GM12801 (cell line): Measurements from ENCODE around the gene SLC5A11.

Experiments
- TF ChIP-seq, protein P1 (sequence below): IDR thresholded peaks from one replicate; pipeline ENCODE4 v1.5.1; 2011; ENCODE audit warnings: control low read depth; ENCODE audit not compliant: insufficient read length; ENCODE audit errors: extremely low read depth

The SLC5A11 gene, protein sequence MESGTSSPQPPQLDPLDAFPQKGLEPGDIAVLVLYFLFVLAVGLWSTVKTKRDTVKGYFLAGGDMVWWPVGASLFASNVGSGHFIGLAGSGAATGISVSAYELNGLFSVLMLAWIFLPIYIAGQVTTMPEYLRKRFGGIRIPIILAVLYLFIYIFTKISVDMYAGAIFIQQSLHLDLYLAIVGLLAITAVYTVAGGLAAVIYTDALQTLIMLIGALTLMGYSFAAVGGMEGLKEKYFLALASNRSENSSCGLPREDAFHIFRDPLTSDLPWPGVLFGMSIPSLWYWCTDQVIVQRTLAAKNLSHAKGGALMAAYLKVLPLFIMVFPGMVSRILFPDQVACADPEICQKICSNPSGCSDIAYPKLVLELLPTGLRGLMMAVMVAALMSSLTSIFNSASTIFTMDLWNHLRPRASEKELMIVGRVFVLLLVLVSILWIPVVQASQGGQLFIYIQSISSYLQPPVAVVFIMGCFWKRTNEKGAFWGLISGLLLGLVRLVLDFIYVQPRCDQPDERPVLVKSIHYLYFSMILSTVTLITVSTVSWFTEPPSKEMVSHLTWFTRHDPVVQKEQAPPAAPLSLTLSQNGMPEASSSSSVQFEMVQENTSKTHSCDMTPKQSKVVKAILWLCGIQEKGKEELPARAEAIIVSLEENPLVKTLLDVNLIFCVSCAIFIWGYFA

DNA sequence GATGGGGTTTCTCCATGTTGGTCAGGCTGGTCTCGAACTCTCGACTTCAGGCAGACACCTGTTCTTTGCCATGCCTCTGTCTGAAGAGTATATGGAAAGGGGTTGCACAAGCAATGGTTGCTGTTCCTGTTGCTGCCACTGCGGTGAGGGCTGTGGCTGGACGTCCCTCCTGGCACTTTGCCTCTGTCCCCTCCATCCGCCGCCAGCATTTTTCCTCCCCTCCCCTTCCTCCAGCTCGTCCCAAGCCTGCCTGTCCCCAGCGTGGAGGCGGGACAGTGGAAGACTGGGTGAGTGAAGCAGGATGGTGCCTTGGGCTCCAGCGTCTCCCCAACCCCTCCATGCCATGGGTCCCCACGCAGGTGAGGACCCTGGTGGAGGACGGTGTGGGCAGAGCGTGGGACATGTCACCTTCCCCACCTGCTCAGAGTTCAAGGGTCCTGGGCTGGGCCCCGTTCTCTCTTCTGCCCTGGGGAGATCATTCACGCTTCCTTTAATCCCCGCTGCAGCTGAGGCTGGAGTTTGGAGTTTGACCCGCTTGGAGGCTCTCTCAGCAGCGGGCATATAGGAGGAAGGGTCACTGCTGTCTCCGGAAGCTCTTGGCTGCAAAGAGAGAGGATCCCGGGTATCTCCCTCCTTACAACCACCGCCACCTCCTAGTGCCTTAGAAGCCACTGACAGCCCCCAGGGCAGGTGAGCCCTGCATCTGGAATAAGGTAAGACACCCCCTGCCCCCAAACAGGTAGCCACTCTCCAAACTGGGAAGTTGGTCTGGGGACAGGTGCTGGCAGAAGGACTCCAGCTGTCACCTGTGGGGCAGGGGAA is at the start of gene SLC5A11:
Gene SLC5A11 (plus strand): TSS at position 238 of the 822 bp plus-strand sequence. CDS start 12,681 bp downstream, outside the sequence.
- TF ChIP-seq, protein P1, sequence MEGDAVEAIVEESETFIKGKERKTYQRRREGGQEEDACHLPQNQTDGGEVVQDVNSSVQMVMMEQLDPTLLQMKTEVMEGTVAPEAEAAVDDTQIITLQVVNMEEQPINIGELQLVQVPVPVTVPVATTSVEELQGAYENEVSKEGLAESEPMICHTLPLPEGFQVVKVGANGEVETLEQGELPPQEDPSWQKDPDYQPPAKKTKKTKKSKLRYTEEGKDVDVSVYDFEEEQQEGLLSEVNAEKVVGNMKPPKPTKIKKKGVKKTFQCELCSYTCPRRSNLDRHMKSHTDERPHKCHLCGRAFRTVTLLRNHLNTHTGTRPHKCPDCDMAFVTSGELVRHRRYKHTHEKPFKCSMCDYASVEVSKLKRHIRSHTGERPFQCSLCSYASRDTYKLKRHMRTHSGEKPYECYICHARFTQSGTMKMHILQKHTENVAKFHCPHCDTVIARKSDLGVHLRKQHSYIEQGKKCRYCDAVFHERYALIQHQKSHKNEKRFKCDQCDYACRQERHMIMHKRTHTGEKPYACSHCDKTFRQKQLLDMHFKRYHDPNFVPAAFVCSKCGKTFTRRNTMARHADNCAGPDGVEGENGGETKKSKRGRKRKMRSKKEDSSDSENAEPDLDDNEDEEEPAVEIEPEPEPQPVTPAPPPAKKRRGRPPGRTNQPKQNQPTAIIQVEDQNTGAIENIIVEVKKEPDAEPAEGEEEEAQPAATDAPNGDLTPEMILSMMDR, result no peak

GRCh38 chr16:24800586-24800985 is 45.2 kb upstream of the SLC5A11 start:
- TF ChIP-seq, protein P1, result no peak

DNA sequence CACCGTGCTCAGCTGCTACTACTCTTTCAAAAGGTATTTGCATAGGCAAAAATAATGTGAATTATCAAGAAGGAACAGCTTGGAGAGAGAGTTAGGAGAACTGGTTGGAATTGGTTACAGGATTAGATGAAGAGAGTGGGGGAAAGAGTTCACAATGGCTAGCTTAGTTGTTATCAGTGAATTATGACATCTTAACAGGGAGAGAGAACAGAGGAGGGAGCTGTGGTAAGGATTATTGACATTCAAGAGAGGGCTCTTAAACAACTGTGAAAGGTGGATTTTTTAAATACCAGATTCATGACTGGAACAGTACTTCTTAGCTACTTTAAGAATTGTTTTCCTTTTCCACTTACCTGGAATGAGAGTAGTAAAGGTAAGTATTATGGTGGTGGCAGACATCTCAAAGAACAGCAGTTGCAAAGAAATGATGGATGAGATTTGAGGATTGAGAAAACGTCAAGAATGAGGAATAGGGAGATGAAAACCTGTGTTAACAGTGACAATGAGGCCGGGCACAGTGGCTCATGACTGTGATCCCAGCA is 43.9 kb upstream of the SLC5A11 start:
- TF ChIP-seq, protein P1, result no peak

DNA sequence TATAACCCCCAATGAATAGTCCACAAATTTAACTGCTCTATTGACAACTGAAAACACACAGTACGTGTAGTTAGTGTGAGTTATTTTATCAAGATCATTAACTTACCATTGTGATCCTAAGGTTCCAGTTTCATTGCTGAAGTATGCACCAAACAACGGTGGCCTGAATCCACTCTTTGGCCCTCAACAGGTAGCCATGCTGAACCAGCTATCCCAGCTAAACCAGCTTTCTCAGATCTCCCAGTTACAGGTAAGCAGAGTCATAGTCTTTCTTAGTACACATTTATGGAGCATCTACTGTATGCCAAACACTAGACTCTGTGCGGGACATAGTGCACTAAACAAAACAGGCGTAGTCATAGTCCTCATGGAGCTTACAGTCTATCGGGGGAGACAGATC is 40.3 kb upstream of the SLC5A11 start:
- TF ChIP-seq, protein P1, result no peak

GRCh38 chr16:24807301-24807700 is 38.5 kb upstream of the SLC5A11 start:
- TF ChIP-seq, protein P1, result no peak

- TF ChIP-seq, protein P1, result no peak
Measured at GRCh38 chr16:24810951-24811843, 34.6 kb upstream of the SLC5A11 start.
